Measurements from ENCODE around the gene SERTAD2.

SERTAD2 gene

DNA sequence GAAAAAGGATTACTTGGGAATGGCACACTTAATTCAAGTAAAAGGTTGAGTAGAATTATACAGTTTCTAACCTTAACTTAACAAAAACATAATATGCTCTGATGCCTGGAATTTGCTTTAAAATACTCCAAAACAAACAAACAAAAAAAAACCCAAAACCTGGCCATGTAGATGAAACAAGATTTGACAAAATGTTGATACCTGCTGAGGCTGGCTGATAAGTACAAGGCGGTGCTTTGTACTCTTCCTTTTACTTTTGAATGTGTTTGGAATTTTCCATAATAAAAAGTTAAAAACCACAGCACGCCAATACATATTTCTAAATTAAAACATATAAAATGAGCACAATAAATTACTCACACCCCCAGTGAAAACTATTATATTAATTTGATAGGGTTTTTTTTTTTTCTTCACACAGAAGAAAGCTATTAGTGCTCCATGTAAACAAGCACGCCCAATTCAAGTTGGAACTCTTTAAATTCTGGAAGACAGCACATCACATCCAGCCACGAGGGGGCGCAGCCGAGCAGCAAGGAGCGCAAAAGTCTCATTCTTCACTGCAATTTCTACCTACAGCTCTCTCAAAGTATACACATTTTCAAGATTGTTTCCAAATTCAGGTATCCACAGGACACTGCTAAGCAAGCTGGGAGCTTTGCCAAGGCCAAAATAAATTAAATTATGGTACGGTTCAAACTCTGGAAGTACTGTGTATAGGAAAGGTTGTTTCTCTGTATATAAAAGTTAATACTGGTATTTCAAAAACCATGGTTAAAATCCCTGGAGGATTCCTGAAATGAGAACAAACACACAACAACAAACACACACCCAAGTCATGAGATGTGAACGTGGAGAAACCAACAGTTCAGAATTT lies 7.5 kb downstream of the SERTAD2 start:
- DNase-seq, result peak; percentile 35 to 68

DNA sequence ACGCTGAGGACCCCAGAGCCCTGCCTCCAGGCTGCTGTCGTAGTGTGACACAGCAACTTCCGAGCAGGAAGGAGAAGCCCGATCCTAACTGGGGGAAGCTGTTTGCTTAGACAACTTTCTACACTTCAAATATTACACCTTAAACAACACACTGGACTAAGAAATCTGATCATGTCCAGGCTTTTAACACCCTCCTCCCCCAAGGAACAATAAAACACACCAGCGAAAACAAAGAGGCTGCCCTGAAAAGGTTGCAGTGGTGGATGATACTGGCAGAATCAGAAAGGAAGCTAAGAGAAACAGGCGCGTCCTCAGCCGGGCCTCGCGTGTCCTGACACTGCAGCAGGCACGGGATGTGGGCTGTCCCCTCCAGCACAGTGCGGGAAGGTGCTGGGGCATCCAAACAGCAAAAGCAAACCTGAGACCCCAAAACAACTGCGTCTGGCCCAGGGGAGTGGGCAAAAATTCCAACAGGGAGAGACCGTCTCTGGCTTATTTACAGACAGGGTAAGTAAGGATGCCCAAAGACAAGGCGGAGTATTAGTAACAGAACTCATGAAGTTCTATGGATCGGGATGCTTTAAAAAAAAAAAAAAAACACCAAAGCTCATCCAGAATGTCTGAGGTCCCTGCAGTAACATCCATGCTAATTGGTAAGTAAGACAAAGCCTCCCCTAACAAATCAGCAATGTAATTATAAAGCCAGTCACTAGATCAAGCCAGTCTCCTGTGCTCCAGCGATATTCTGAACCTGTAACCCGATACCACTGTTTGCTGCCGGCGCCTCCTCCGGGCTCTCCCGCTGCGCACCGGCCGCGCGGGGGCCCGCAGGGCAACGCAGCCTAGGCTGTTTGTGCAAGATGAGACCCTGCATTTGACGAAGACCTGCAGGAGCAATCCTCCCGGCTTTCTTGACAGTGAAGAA lies 9.0 kb downstream of the SERTAD2 start:
- peak; percentile 57 to 78 for DNase-seq

DNA sequence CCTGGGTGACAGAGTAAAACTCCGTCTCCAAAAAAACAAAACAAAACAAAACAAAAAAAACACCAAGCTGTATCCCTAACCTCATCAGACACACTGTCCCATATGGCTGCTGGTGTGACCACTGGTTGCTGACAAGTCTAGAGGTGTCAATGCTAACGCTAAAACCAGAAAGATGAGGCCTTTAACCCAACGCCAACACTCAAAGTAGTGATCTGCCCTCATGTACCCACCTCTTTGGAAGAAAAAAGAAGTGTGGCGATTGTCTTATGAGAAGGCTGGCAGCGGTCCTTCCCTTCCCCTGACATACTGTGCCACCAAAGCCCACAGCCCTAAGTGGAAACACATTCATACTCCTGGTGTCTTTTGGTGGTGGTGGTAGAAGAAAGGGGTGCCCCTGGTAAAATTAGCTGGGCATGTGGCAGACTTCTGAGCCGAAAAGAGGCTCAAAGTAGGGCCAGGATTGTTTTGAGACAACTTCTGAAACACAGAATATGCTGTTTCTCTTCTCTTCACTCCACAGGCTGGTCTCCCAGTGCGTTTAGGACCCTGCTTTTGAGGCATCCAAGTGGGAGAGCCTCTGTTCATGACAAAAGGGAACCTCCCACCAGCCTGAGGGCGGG lies 9.8 kb downstream of the SERTAD2 start:
- DNase-seq, result no peak

DNA sequence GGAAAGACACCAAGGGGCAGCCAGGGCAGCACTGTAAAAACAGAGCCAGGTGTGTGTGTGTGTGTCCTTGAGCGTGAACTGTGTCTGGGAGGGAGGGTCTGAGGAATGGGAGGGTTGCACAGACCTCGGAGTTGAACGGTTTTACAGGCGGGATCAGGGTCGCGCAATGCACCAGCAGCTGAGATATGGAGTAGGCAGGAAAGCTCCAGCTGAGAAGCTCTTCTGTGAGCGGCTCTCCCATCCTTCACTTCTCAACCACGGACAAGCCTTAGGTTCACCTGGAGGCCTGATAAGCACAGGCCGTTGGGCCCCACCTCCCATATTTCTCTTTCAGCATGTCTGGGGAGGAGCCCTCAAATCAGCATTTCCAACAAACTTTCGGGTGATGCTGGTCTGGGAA lies 12.1 kb downstream of the SERTAD2 start:
- no peak for DNase-seq

DNA sequence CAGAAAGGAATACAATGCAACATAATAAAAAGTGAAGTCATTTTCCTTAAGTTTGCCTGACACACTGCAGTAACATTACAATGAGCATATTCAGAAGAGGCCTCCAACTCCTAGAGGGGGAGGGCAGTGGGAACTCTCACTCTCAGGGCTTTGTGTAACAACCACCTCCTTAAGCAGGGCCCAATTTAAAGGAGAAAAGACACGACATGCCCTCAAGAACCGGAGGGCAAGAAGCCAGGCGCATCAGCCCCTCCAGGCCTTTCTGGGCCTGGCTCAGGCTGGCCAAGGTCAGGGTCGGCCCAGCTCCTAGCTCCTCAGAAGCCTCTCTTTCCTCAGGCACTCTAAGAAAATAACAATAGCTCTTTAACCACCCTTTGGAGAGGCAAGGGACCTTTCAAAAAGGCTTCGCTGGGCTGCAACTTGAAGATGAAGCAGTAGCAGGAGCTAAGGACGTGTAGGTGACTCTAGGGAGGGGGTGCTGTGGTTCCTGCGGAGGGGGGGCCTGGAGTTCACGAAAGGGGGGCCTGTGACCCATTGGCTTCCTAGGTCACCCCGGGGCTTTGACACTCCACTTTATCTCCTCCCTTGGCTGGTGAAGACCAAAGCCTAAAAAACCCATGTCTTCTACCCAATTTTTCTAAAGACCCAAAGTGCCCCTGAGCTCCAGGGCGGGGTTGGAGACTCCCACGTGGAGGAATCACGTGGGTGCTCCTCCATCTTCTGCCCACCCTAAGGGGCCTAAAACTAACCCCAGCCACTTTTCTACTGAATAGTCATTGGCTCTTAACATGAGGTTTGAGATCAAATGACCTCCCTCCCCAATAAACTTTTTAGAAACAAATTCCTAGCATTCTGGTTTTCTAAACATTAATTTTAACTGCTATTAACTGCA lies 13.3 kb downstream of the SERTAD2 start:
- no peak for DNase-seq

DNA sequence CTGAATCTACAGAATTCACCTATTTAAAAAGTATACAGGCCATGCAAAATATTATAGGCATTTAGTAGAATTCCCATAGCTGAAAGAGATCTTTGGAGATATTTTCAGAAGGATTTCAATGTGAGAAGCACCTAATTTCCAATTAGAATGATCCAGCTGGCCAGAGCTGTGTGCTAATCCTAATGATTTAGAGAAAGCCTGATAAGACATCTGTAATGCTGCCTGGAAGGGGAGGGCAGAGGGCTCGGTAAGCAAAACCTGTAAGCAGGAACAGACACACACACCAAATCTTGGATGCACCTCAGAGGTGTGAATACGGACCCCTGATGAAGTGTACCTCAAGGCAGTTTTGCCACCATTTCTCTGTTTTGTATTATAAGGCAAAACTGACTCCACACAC lies 14.0 kb downstream of the SERTAD2 start:
- DNase-seq, result peak in 1 of 2 experiments; percentile 40

DNA sequence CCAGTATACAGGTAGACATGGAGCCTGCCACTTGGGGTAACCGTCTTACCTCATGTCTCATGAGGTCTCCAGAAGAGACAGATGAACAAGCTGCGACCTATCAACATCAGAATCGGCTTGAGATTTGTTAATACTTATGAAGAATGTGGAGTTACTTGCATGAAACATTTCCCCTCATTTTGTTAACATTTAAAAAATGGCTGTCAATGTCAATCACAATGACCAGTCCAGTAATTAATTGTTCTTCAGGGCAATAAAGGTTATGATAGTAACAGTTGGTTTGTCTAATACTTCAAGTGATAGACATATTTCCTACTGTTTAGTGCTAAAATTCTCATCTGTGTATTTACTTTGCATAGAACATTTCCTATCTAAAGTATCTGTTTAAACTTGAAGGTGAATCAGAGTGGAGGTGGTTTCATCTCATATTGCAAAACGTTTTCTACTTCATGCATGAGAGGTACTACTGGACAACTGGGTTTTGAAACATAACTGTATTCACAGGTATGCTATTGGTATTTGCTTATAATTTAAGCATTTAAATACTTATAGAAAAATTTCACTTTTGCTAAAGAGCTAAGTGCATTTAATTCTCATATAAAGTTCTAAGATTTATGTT lies 15.1 kb downstream of the SERTAD2 start:
- no peak for DNase-seq

DNA sequence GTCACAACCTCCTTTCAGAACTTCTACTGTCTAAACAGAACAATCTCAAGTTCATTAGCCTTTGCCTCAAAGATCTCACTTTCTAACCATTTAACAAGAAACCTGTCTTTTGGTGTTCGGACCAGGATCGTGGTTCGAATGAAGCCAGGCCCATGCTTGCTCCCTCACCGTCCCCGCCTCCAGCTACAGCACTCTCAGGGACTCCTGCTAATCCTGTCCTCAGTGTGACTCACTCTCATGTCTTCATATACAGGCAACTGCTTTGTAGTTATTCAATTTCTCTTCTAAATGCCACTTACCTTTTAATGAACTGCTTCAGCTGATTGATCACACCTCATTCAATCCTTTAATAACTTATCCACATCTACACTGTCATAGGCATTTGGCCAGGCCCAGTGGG lies 15.8 kb downstream of the SERTAD2 start:
- no peak for DNase-seq

DNA sequence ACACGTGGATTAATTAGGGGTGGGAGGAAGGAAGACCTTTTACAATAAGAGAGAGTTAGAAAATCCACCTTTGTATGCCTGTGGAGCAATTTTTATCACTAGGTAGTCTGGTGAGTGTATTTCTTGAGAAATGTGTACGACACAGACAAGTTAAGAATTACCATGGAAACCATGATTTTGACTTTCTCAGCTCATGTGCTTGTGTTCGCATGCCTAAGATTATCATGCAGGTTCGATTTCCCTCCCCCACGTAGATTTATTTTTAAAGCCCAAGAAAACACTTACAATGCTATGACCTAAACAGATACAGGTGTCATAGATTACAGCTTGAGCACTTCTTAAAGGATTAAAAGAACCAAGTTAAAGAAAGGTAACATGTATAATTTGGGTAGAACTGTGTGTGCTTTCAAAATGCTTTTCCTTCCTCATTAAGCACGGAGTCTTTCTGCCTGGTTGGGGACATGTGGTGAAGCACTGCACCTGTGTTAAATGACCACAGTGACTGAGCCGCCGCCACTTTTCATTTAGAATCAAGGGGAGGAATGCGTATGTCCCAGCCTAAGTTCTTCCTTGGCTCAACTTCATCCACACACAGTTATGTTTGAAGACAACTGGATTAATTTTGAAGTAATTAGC lies 16.6 kb downstream of the SERTAD2 start:
- DNase-seq, result no peak

DNA sequence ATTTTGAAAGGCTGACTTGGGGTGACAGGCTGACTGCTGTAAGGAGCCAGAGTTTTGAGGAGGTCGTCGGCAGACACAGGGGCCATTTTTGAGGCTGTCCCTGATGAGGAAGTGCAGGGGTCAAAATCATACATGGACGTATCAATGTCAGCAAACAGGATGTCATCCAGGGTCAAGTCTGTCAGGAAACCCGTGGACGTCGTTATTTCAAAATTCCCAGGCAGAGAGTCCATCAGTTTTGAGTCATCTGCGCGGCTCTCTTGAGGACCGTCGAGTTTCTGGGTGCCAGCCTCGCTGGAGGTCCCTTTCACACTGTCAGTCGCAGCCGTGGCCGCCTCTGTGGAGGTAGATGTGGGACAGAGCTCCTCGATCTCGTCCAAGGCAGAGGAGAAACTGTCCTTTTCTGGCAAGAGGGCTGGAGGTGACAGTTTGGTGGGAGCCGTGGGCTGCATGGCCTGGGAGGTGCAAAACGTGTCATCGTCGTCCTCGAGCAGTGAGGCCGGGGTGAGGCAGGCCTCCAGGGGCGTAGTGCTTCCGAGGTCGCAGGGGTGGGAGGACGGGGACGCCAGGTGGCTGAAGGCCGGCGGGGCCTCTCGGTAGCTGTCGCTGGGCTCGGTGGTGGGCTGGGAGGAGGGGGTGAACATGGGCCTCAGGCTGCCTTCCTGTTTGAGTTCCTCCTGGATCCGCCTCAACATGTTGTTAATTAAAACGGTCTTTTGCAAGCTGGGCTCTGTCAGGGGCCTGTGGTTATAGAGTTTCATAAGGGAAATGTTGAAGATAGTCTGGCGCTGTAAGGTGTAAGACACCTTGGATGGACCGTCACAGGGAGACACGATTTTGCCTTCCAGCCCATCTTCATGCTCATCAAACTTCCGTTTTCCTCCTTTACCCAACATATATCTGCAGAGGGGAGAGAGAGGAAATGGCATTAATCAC lies 17.5 kb downstream of the SERTAD2 start:
- no peak for DNase-seq

DNA sequence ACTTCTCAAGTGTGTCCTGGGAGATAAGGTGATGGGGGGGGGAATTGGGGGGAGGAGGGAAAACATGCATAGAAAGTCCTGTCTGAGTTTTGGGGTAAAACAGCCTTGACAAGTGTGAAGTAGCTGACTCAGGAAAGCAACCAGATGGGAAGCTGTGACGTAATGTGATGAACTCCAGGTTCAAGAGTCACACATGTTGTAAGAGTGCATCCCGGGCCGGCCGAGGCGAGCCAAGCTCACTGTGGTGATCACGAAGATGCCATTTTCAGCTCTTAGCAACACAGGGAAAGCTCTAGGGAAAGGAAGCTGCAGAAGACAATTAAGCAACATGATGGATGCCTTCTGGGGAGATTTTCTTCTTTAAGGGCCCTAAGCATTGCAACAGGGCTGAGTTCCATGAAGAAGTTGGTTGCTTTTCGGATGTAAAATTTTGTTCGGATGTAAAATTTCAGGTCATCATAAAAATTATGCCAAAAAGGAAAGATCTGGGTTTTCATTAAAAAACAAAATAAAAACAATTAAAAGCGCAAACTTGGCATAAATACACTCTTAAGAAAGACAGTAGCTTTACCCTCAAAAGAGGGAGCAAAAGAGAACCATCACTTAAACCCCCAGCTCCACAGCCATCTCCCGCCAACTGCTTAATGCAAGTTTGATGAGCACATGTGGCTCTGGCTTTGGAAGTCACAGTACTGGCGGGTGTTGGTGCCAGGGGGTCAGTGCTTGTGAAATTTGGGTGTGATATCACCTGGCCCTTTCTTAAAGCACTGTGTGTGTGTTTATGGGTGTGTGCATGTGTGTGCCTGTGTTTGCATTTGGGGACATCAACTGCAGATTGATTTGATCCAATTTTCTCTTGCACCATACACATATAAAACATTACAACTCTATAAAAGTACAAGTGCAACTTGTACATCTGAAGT lies 19.1 kb downstream of the SERTAD2 start:
- DNase-seq, result no peak

DNA sequence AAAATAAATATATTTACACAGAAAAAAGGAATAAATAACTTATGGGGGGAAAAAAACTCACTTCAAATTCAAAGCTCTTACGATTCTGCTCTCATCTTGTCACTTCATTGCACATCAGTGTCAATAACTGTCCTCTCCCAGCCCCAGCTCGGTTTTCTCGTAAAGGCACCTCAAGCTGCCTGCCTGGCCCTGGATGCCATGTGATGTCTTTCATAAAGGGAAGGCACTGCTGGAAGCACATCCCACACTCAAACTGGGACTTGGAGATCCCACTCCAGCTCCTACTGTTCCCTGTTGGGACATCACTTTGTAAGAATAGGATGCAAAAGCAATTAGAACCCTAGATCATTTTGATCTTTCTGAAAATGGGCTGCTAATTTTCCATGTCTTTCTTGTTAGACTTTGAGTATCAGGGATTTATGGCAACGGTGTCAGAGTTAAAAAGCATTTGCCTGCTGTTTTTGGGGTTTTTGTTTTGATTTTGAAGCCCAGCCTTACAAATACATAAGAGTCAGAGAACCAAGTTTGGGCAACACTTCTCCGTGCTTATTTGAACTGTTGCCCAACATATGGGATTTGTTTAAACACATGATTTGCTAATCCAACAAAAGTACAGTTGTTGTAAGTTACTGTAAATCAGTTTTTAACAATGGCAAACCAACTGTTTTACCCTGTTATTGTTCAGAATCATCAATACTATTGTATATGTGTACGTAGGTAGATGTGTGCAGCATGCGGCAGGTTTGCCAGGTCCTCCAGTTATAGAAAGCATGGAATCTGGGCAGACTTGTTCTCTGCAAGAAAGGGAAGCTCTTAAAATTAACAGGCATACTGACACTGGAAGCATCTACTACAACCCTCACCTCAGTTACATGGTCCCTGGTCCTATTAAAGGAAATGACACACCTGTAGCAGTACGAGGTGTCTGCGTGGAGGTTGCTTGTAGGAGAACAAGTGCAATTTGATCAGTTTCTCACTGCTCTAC lies 20.6 kb downstream of the SERTAD2 start:
- DNase-seq, result no peak

DNA sequence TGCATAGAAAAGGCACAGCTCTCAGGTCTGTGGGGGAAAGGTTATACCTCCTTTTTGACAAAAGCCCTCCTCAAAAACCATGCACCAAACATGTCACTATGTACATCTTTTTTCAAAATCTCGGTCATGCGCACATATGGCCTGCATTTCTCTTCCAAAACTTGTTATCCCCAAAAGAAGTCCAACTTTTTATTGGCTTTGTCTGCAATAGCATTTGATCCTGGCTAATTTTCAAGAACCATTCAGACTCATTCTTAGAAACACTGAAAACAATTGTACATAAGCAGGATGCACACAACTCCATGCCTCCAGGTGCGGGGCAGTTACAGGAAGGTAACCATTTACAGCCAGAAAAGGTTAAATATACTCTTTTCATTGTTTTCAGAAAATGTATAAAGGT lies 21.9 kb downstream of the SERTAD2 start:
- DNase-seq, result no peak

DNA sequence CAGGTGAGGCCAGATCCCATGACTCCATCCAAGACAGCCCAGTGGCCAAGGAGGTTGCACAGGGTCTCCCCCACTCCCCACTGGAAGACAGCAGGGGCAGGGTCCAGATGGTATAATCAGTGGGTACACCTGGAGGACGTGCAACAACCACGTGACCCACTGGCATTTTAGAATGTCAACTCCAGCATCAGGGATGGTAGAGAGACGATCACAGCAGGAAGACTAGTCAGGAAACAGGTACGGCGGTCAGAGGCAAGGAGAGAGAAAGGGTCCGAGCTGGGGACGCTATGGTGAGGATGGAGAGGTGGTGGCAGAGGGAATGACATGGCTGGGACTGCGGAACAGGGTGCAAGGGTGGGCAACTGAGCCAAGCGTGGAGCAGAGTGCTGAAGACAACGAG lies 23.0 kb downstream of the SERTAD2 start:
- no peak for DNase-seq

DNA sequence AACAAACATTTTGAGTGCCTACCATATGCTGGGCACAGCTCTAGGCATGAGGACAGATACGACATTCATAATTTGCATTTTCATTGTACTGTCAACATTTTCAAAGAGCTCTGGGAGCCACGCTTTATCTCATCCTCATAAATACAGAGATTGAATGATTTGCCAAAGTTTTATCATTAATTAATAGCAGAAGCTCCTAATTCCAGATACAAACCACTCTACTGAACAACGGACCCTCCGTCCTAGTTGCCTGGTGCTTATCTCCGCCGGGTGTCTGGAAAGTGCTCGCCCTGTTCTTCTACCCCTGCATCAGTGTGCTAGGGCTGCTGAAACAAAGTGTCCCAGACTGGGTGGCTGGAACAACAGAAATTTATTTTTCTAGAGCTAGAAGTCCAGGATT lies 23.8 kb downstream of the SERTAD2 start:
- no peak for DNase-seq

DNA sequence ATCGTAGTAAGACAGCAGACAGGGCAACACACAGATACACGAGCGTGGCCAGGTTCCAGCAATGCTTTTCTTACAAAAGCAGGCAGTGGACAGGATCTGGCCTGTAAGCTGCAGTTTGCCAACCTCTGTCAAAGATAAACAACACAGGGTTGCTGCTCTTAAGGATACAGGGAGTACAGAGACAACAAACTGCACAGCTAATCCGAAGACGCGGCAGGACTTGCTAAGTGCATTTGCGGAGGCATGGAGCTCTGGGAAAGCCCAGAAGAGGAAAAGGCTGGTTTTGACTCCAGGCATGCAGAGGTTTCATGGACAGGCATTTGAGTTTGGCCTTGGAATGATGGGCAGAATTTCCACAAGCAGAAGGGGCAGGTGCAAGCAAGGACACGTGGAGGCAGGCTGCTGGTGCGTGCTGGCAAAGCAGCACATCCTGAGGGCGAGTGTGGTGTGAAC lies 24.4 kb downstream of the SERTAD2 start:
- DNase-seq, result no peak

All from NCI-H524 (cell line).